GM12878 (cell line): Measurements from ENCODE around the gene CDCA5. TPM values are rescaled to one million over a fixed set of nuclear protein-coding genes. Genes with fewer than 3 reads are reported as not detected.
A peak's percentile ranks its signal among the peaks of the same experiment; 100 is the strongest.

Experiments used
- ATAC-seq: fragments of 200-7000 bp; cut with Tn5 transposase; 3 replicates; pipeline ENCODE4 v1.9.1; 2020; ENCODE audit warnings: mild to moderate bottlenecking, moderate library complexity
- BruUV-seq: library from RNA; stranded (reverse); fragments of 400-500 nt; replicated peaks from 2 replicates; lab custom pipeline; 2021; lab: Mats Ljungman, UMichigan
- CTCF ChIA-PET: fragments of 300-600 bp; sonication (Branson Sonifier 250); formaldehyde crosslinking; extraction: SDS; loops from one replicate; lab custom pipeline; 2021; ENCODE audit warnings: inconsistent platforms; lab: Yijun Ruan, JAX
- POLR2A ChIA-PET: fragments of 350-600 bp; formaldehyde crosslinking; extraction: SDS; loops from one replicate; lab custom pipeline; 2021; ENCODE audit warnings: inconsistent platforms; lab: Charles Lee
- RAD21 ChIA-PET: fragments of 300-600 bp; sonication (Branson Sonifier 250); formaldehyde crosslinking; loops from one replicate; lab custom pipeline; 2023; ENCODE audit warnings: antibody characterized with exemption; ENCODE audit not compliant: unreplicated experiment; lab: Charles Lee
- SMC1A ChIA-PET: fragments of 300-600 bp; sonication (Branson Sonifier 250); formaldehyde crosslinking; loops from one replicate; lab custom pipeline; 2023; ENCODE audit not compliant: unreplicated experiment, uncharacterized antibody; lab: Charles Lee
- DNase-seq: peaks from one replicate; pipeline ENCODE4 v3.0.0-alpha.2; 2011; ENCODE audit warnings: low read depth, low spot score
- FAIRE-seq: peaks from 3 replicates; lab custom pipeline; 2011; peaks lifted over from hg19 to GRCh38; lab: Jason Lieb, UNC
- H2AFZ ChIP-seq: 2 replicates; pipeline ENCODE4 v1.6.0; 2011; ENCODE audit warnings: low read depth, low read length, control low read depth; ENCODE audit not compliant: control insufficient read depth
- H3K27ac ChIP-seq: 2 replicates; pipeline ENCODE4 v1.5.1; 2011; ENCODE audit warnings: control low read depth; ENCODE audit not compliant: control insufficient read depth, insufficient read depth
- H3K27me3 ChIP-seq, 2 experiments: replicated peaks in 1 of 2; 2 replicates each; pipeline versions ENCODE4 v1.6.0 to v1.6.1; 2011; ENCODE audit warnings: low read length in 1 of 2; ENCODE audit not compliant: control insufficient read depth in 2 of 2, insufficient read depth in 2 of 2
- H3K36me3 ChIP-seq, 2 experiments: 2 replicates each; pipeline ENCODE4 v1.5.1; 2011; ENCODE audit warnings: low read length in 1 of 2; ENCODE audit not compliant: control insufficient read depth in 2 of 2, insufficient read depth in 2 of 2
- H3K4me1 ChIP-seq: 2 replicates; pipeline ENCODE4 v1.6.1; 2011; ENCODE audit warnings: mild to moderate bottlenecking, low read length, moderate library complexity, mixed read lengths; ENCODE audit not compliant: control insufficient read depth, insufficient read depth
- H3K4me2 ChIP-seq: 2 replicates; pipeline ENCODE4 v1.6.0; 2011; ENCODE audit warnings: control low read depth; ENCODE audit not compliant: control insufficient read depth, insufficient read depth
- H3K4me3 ChIP-seq: fragments of 200-600 bp; sonication (generic); 2 replicates; pipeline ENCODE4 v1.5.1; 2016
- H3K79me2 ChIP-seq: 2 replicates; pipeline ENCODE4 v1.6.0; 2011; ENCODE audit warnings: low read length; ENCODE audit not compliant: control insufficient read depth, insufficient read depth
- H3K9ac ChIP-seq: 2 replicates; pipeline ENCODE4 v1.8.0; 2011; ENCODE audit warnings: low read length, control low read depth, mixed read lengths; ENCODE audit not compliant: control insufficient read depth, insufficient read depth
- H3K9me3 ChIP-seq: replicated peaks from 3 replicates; pipeline ENCODE4 v1.5.1; 2011; ENCODE audit warnings: mild to moderate bottlenecking, low read length; ENCODE audit not compliant: control insufficient read depth, insufficient read depth
- H4K20me1 ChIP-seq: 2 replicates; pipeline ENCODE4 v1.6.0; 2011; ENCODE audit not compliant: control insufficient read depth, insufficient read depth
- DPF2 ChIP-seq: fragments of 450-650 bp; IDR thresholded peaks from 2 replicates; pipeline ENCODE4 v1.6.1; 2017; ENCODE audit warnings: mild to moderate bottlenecking
- EED ChIP-seq: sonication (generic); IDR thresholded peaks from 2 replicates; pipeline ENCODE4 v1.6.1; 2016; ENCODE audit warnings: antibody characterized with exemption, low read depth
- ESRRA ChIP-seq: IDR thresholded peaks from 2 replicates; pipeline ENCODE4 v1.6.1; 2012; ENCODE audit warnings: mild to moderate bottlenecking, low read length, improper control_type of control experiment
- EZH2 ChIP-seq: IDR thresholded peaks from 2 replicates; pipeline ENCODE4 v1.6.1; 2012; ENCODE audit warnings: low read depth, mild to moderate bottlenecking, control low read depth, inconsistent platforms, low read length, borderline replicate concordance; ENCODE audit not compliant: control insufficient read depth
- HDAC2 ChIP-seq: fragments of 200-600 bp; sonication (generic); IDR thresholded peaks from 2 replicates; pipeline ENCODE4 v1.6.1; 2017
- JUND ChIP-seq: IDR thresholded peaks from 2 replicates; pipeline ENCODE4 v1.6.1; 2012; ENCODE audit warnings: low read depth, mild to moderate bottlenecking, low read length, improper control_type of control experiment, moderate library complexity
- MTA2 ChIP-seq: fragments of 450-650 bp; IDR thresholded peaks from 2 replicates; pipeline ENCODE4 v1.6.1; 2016; ENCODE audit warnings: low read depth, mild to moderate bottlenecking, moderate library complexity
- PAX5 ChIP-seq: IDR thresholded peaks from 2 replicates; pipeline ENCODE4 v1.6.1; 2011; ENCODE audit warnings: low read depth, low read length, borderline replicate concordance
- POLR2AphosphoS5 ChIP-seq: IDR thresholded peaks from 2 replicates; pipeline ENCODE4 v1.6.1; 2011; ENCODE audit warnings: mild to moderate bottlenecking, low read length, inconsistent platforms
- RUNX3 ChIP-seq: IDR thresholded peaks from 2 replicates; pipeline ENCODE4 v1.6.1; 2012; ENCODE audit warnings: low read length, inconsistent platforms
- SIN3A ChIP-seq: IDR thresholded peaks from 2 replicates; pipeline ENCODE4 v1.6.1; 2012; ENCODE audit warnings: low read depth, low read length, improper control_type of control experiment
- WGBS: methylation state at CpG from one replicate; pipeline ENCODE4 v1.1.6; 2016; ENCODE audit warnings: low lambda C conversion rate; ENCODE audit not compliant: insufficient replicate concordance, insufficient coverage; ENCODE audit errors: missing lambda C conversion rate; 5-methylcytosine and 5-hydroxymethylcytosine counted together
- in situ Hi-C: fragments of 300-500 bp; cut with MboI; formaldehyde crosslinking; loops from 9 replicates; pipeline ENCODE4 v1.14.3; 2018; ENCODE audit warnings: mixed read lengths
- intact Hi-C: fragments of 100-400 bp; cut with micrococcal nuclease; formaldehyde crosslinking; loops from one replicate; pipeline ENCODE4 v1.14.2; 2022; ENCODE audit not compliant: unreplicated experiment
- polyA plus RNA-seq, 11 experiments: library from polyadenylated mRNA; depleted of rRNA in 4 of 11; unstranded in 6 of 11; stranded (reverse) in 5 of 11; fragments of >200 nt; fragmentation: Nextera tagmentation in 4 of 11; fragmentation: Illumina TruSeq in 1 of 11; extraction: Ambion mirVana in 4 of 11; extraction: Trizol in 1 of 11; gene quantifications; 1 replicate in 1 of 11; 2 replicates in 10 of 11; pipeline versions ENCODE4 v1.2.1 to v1.2.3, GENCODE V29; 2011 to 2016; ENCODE audit warnings: inconsistent platforms in 2 of 11, missing spikeins in 2 of 11, low read depth in 1 of 11
- total RNA-seq, 4 experiments: library from RNA; depleted of rRNA in 3 of 4; stranded (reverse); fragments of >200 nt in 3 of 4; fragmentation: Illumina TruSeq in 1 of 4; extraction: Trizol in 1 of 4; gene quantifications; 2 replicates each; pipeline versions ENCODE4 v1.2.1 to v1.2.3, GENCODE V29; 2013 to 2021
- TF ChIP-seq, protein P1 (sequence below): IDR thresholded peaks from 2 replicates; pipeline ENCODE4 v1.6.1; 2011; ENCODE audit warnings: borderline replicate concordance, low read depth, mild to moderate bottlenecking, moderate library complexity, mixed read lengths, low read length; ENCODE audit not compliant: insufficient read depth; ENCODE audit errors: extremely low read length
- TF ChIP-seq, protein P2 (sequence below): fragments of 450-650 bp; IDR thresholded peaks from 2 replicates; pipeline ENCODE4 v1.6.1; 2016; ENCODE audit warnings: mild to moderate bottlenecking
- TF ChIP-seq, protein P3 (sequence below): fragments of 450-650 bp; IDR thresholded peaks from 2 replicates; pipeline ENCODE4 v1.6.1; 2017; ENCODE audit warnings: mild to moderate bottlenecking, moderate library complexity
- TF ChIP-seq, protein P4 (sequence below): IDR thresholded peaks from 2 replicates; pipeline ENCODE4 v1.6.1; 2011; ENCODE audit warnings: borderline replicate concordance, low read depth, mild to moderate bottlenecking, moderate library complexity, low read length; ENCODE audit not compliant: insufficient read depth, poor library complexity, severe bottlenecking
- TF ChIP-seq, protein P5 (sequence below): IDR thresholded peaks from 2 replicates; pipeline ENCODE4 v1.6.1; 2011; ENCODE audit warnings: low read depth, mild to moderate bottlenecking, low read length, moderate library complexity, borderline replicate concordance; ENCODE audit errors: extremely low read depth

Gene CDCA5
- total and polyA plus RNA-seq, 10 of the 15 experiments (the other 5 are each of a cell fraction or from before 2014, with no cell fraction given): 21.2 to 107 (median 64.9) TPM

DNA sequence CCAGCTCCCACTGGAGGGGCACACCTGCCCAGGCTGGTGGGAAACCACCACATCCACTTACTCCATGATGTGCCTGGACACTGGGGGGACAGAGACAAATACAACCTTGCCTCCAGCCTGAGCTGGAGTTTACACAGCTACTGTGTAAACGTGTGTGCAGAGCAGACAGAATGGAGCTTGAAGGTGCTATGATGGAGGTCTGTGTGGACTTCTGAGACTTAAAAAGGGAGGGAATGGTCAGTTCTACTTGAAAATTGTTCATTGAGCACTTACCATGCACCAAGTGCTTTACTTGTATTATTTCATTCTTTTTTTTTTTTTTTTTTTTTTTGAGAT lies 11.2 kb downstream of the CDCA5 start:
- Histone ChIP-seq H3K4me3 (no peak overlapping the region), H3K4me1 (peaks cover 11% of the 10 kb centered on the region), H2AFZ (peak overlapping the region; percentile 4; the same call in 1 of the 2 replicates), H3K27ac (peak overlapping the region; percentile 16; the same call in 1 of the 2 replicates), H3K36me3 (peaks cover 0 to 7% of the 10 kb centered on the region in 2 experiments; a peak in 3 of 4 replicates), H3K9ac (no peak overlapping the region), H3K79me2 (peaks cover 2% of the 10 kb centered on the region), H4K20me1 (no peaks in the 10 kb centered on the region), H3K9me3 (no peaks in the 10 kb centered on the region), H3K27me3 (no peaks in the 10 kb centered on the region), H3K4me2 (no peak overlapping the region)
- WGBS: 44% methylated on average over 1 of the region's 1 CpG
- in situ Hi-C loops (no loop called here), intact Hi-C loops (no loop called here)
- ChIA-PET RAD21 (interaction anchor here (1.1 kb wide), 1 partner anchor 58 kb away, joined by 5 read pairs; the partner anchor contains the start of gene ARL2), SMC1A (interaction anchor here (1.1 kb wide), 1 partner anchor 9 kb away, joined by 3 read pairs; no protein-coding TSS in a partner anchor), CTCF (interaction anchor here (1.1 kb wide), 1 partner anchor 58 kb away, joined by 4 read pairs; no protein-coding TSS in a partner anchor), POLR2A (interaction anchor here (0.5 to 1.4 kb wide), 4 partner anchors 11 to 22 kb away, joined by 3 to 12 read pairs (median 6); no protein-coding TSS in a partner anchor)
- no peak for TF ChIP-seq POLR2AphosphoS5
- TF ChIP-seq, protein P1, sequence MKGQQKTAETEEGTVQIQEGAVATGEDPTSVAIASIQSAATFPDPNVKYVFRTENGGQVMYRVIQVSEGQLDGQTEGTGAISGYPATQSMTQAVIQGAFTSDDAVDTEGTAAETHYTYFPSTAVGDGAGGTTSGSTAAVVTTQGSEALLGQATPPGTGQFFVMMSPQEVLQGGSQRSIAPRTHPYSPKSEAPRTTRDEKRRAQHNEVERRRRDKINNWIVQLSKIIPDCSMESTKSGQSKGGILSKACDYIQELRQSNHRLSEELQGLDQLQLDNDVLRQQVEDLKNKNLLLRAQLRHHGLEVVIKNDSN: no peak
- no peak for TF ChIP-seq RUNX3
- no peak for TF ChIP-seq ESRRA
- TF ChIP-seq SIN3A: no peak
- TF ChIP-seq, protein P2, sequence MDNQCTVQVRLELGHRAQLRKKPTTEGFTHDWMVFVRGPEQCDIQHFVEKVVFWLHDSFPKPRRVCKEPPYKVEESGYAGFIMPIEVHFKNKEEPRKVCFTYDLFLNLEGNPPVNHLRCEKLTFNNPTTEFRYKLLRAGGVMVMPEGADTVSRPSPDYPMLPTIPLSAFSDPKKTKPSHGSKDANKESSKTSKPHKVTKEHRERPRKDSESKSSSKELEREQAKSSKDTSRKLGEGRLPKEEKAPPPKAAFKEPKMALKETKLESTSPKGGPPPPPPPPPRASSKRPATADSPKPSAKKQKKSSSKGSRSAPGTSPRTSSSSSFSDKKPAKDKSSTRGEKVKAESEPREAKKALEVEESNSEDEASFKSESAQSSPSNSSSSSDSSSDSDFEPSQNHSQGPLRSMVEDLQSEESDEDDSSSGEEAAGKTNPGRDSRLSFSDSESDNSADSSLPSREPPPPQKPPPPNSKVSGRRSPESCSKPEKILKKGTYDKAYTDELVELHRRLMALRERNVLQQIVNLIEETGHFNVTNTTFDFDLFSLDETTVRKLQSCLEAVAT: no peak
- no peak for TF ChIP-seq EZH2
- no peak for TF ChIP-seq JUND
- no peak for TF ChIP-seq MTA2
- TF ChIP-seq, protein P3, sequence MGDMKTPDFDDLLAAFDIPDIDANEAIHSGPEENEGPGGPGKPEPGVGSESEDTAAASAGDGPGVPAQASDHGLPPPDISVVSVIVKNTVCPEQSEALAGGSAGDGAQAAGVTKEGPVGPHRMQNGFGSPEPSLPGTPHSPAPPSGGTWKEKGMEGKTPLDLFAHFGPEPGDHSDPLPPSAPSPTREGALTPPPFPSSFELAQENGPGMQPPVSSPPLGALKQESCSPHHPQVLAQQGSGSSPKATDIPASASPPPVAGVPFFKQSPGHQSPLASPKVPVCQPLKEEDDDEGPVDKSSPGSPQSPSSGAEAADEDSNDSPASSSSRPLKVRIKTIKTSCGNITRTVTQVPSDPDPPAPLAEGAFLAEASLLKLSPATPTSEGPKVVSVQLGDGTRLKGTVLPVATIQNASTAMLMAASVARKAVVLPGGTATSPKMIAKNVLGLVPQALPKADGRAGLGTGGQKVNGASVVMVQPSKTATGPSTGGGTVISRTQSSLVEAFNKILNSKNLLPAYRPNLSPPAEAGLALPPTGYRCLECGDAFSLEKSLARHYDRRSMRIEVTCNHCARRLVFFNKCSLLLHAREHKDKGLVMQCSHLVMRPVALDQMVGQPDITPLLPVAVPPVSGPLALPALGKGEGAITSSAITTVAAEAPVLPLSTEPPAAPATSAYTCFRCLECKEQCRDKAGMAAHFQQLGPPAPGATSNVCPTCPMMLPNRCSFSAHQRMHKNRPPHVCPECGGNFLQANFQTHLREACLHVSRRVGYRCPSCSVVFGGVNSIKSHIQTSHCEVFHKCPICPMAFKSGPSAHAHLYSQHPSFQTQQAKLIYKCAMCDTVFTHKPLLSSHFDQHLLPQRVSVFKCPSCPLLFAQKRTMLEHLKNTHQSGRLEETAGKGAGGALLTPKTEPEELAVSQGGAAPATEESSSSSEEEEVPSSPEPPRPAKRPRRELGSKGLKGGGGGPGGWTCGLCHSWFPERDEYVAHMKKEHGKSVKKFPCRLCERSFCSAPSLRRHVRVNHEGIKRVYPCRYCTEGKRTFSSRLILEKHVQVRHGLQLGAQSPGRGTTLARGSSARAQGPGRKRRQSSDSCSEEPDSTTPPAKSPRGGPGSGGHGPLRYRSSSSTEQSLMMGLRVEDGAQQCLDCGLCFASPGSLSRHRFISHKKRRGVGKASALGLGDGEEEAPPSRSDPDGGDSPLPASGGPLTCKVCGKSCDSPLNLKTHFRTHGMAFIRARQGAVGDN: no peak
- TF ChIP-seq, protein P4, sequence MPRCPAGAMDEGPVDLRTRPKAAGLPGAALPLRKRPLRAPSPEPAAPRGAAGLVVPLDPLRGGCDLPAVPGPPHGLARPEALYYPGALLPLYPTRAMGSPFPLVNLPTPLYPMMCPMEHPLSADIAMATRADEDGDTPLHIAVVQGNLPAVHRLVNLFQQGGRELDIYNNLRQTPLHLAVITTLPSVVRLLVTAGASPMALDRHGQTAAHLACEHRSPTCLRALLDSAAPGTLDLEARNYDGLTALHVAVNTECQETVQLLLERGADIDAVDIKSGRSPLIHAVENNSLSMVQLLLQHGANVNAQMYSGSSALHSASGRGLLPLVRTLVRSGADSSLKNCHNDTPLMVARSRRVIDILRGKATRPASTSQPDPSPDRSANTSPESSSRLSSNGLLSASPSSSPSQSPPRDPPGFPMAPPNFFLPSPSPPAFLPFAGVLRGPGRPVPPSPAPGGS: no peak
- no peak for TF ChIP-seq PAX5
- TF ChIP-seq, protein P5, sequence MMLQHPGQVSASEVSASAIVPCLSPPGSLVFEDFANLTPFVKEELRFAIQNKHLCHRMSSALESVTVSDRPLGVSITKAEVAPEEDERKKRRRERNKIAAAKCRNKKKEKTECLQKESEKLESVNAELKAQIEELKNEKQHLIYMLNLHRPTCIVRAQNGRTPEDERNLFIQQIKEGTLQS: no peak
- TF ChIP-seq HDAC2: no peak
- no peak for TF ChIP-seq EED
- TF ChIP-seq DPF2: no peak
- no peak for FAIRE-seq
- ATAC-seq: no peak
- no TSS peak for BruUV-seq
- no peak for DNase-seq
